Thoracic aorta (tissue), 2 donors: ENCODE data around the gene ZNF783. TPM values are rescaled to one million over a fixed set of nuclear protein-coding genes. Genes with fewer than 3 reads are reported as not detected.
"Not testable (repeated sequence)": the region's sequence is repeated elsewhere in the genome, so short reads cannot be mapped to it uniquely, and the experiment has no call there.

ENCODE experiments used
- ATAC-seq: fragments of 150-250 bp; one replicate; pipeline ENCODE4 v1.8.0; 2017; ENCODE audit warnings: low read depth; ENCODE audit not compliant: insufficient number of reproducible peaks, low FRiP score
- DNase-seq: peaks from one replicate; pipeline ENCODE4 v3.0.0-alpha.2; 2020; ENCODE audit warnings: low spot score
- H3K27ac ChIP-seq, 2 donors: fragments of 200-600 bp; sonication (generic); 1 replicate in 1 of 2; 2 replicates in 1 of 2; pipeline ENCODE4 v1.5.1; 2016; ENCODE audit warnings: mild to moderate bottlenecking in 2 of 2, moderate library complexity in 2 of 2
- H3K27me3 ChIP-seq: fragments of 200-600 bp; sonication (generic); replicated peaks from 2 replicates; pipeline ENCODE4 v1.6.0; 2016; ENCODE audit warnings: mild to moderate bottlenecking; ENCODE audit not compliant: insufficient read depth
- H3K36me3 ChIP-seq: fragments of 200-600 bp; sonication (generic); one replicate; pipeline ENCODE4 v1.5.1; 2016
- H3K4me1 ChIP-seq, 2 donors: fragments of 200-600 bp; sonication (generic); 1 replicate in 1 of 2; 2 replicates in 1 of 2; pipeline versions ENCODE4 v1.5.1 to v1.6.0; 2016; ENCODE audit warnings: low read depth in 2 of 2, mild to moderate bottlenecking in 1 of 2; ENCODE audit not compliant: control insufficient read depth in 1 of 2
- H3K4me3 ChIP-seq: fragments of 200-600 bp; sonication (generic); 2 replicates; pipeline ENCODE4 v1.5.1; 2016; ENCODE audit warnings: mild to moderate bottlenecking
- H3K9me3 ChIP-seq: fragments of 200-600 bp; sonication (generic); 2 replicates; pipeline ENCODE4 v1.5.1; 2016
- CTCF ChIP-seq: fragments of 200-600 bp; sonication (generic); IDR thresholded peaks from one replicate; pipeline ENCODE4 v1.5.1; 2019; ENCODE audit warnings: antibody characterized with exemption
- total RNA-seq, 2 donors: library from RNA; depleted of rRNA; stranded (reverse); fragments of >200 nt; gene quantifications; one replicate each; pipeline versions ENCODE4 v1.1.0 to v1.2.3, GENCODE V29; 2016

The ZNF783 gene
- total RNA-seq, 2 donors from 2014 or later = 23.6 to 28.9 TPM

GRCh38 chr7:149266451-149266850 is 4.5 kb downstream of the ZNF783 start:
- TF ChIP-seq CTCF = no peak
- peaks cover 32% of the 10 kb centered on the region for H3K36me3 ChIP-seq

GRCh38 chr7:149267733-149268132 is 5.7 kb downstream of the ZNF783 start:
- Histone ChIP-seq H3K4me3 (no peak overlapping the region), H3K4me1 (peaks cover 3 to 12% of the 10 kb centered on the region in 2 donors), H3K27ac (no peak overlapping the region), H3K9me3 (no peaks in the 10 kb centered on the region), H3K27me3 (no peaks in the 10 kb centered on the region), H3K36me3 (peaks cover 33% of the 10 kb centered on the region)
- DNase-seq (no peak), ATAC-seq (no peak)
- TF ChIP-seq CTCF = no peak

More at GRCh38 chr7:149266451-149266850, 4.5 kb downstream of the ZNF783 start:
- DNase-seq (no peak), ATAC-seq (no peak)
- Histone ChIP-seq H3K27me3 (no peaks in the 10 kb centered on the region), H3K4me1 (peaks cover 6 to 13% of the 10 kb centered on the region in 2 donors), H3K4me3 (no peak overlapping the region), H3K27ac (no peak overlapping the region), H3K9me3 (no peaks in the 10 kb centered on the region)

- not testable (repeated sequence) for H3K27me3 ChIP-seq, H3K27ac ChIP-seq, H3K9me3 ChIP-seq, DNase-seq, ATAC-seq, H3K4me1 ChIP-seq, H3K4me3 ChIP-seq
- peaks cover 38% of the 10 kb centered on the region for H3K36me3 ChIP-seq
Measured at GRCh38 chr7:149274424-149274823, 12.4 kb downstream of the ZNF783 start.

- no peaks in the 10 kb centered on the region for H3K9me3 ChIP-seq
- no peak overlapping the region for H3K4me3 ChIP-seq
- DNase-seq = no peak
- ATAC-seq = no peak
- H3K27ac ChIP-seq = no peak overlapping the region
- H3K27me3 ChIP-seq = no peaks in the 10 kb centered on the region
- H3K36me3 ChIP-seq = peaks cover 39% of the 10 kb centered on the region
- no peaks in the 10 kb centered on the region for H3K4me1 ChIP-seq
- TF ChIP-seq CTCF = no peak
Measured at GRCh38 chr7:149277871-149278270, 15.9 kb downstream of the ZNF783 start.

GRCh38 chr7:149278396-149278795 is 16.4 kb downstream of the ZNF783 start:
- Histone ChIP-seq H3K9me3 (no peaks in the 10 kb centered on the region), H3K36me3 (peaks cover 36% of the 10 kb centered on the region), H3K4me3 (no peak overlapping the region), H3K27ac (no peak overlapping the region), H3K4me1 (no peaks in the 10 kb centered on the region), H3K27me3 (no peaks in the 10 kb centered on the region)
- TF ChIP-seq CTCF = no peak
- DNase-seq = no peak
- ATAC-seq = no peak

- H3K27me3 ChIP-seq = no peaks in the 10 kb centered on the region
- no peak for DNase-seq
- ATAC-seq = no peak
- TF ChIP-seq CTCF = no peak
- H3K36me3 ChIP-seq = peaks cover 36% of the 10 kb centered on the region
- no peak overlapping the region for H3K4me3 ChIP-seq
- H3K4me1 ChIP-seq = no peaks in the 10 kb centered on the region
- no peaks in the 10 kb centered on the region for H3K9me3 ChIP-seq
- H3K27ac ChIP-seq = no peak overlapping the region
Measured at GRCh38 chr7:149279111-149279743, 17.2 kb downstream of the ZNF783 start.
